Omental fat pad (tissue), 4 donors: ENCODE results near the gene UGT1A8. TPM values are rescaled to one million over a fixed set of nuclear protein-coding genes. Genes with fewer than 3 reads are reported as not detected.

ENCODE experiments used
- ATAC-seq: fragments of 150-250 bp; one replicate; pipeline ENCODE4 v1.9.1; 2016; ENCODE audit warnings: mild to moderate bottlenecking, moderate library complexity; ENCODE audit not compliant: low FRiP score
- DNase-seq: peaks from one replicate; pipeline ENCODE4 v3.0.0-alpha.2; 2019; ENCODE audit warnings: low spot score
- CTCF ChIP-seq, 3 donors: fragments of 450-650 bp; IDR thresholded peaks; one replicate each; pipeline ENCODE4 v1.5.1; 2016 to 2017; ENCODE audit warnings: antibody characterized with exemption in 3 of 3, mild to moderate bottlenecking in 3 of 3, moderate library complexity in 2 of 3
- total RNA-seq, 4 donors: library from RNA; depleted of rRNA; stranded (reverse); fragments of >200 nt; gene quantifications; one replicate each; pipeline ENCODE4 v1.1.0, GENCODE V29; 2016

Gene UGT1A8
- total RNA-seq, 4 donors from 2014 or later = not detected

DNA sequence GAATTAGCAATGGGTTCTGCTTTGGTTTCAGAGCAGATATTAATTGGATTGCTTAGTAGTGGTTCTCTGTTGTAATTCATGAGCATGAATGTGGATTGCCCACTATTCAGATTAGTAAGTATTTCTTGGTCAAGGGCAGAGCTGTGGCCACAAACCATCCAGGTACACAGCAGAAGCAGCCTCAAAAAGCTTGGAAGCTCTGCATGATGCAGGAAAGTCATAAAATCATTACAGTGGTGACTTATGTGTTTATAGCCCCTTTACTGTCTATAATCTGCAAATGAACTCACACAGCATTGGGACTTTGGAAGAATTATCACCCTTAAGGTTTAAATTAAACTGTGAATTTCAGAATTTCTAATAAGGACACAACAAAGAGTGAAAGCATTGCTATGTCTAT, 140.7 kb downstream of the UGT1A8 start:
- no peak for TF ChIP-seq CTCF (IDR thresholded peaks at IDR 0.05)
- DNase-seq = no peak
- no peak for ATAC-seq

- ATAC-seq = no peak
- no peak for DNase-seq
- TF ChIP-seq CTCF (IDR thresholded peaks at IDR 0.05) = no peak
Observed at GRCh38 chr2:233758849-233759248, 141.4 kb downstream of the UGT1A8 start.

GRCh38 chr2:233760043-233760442, 142.6 kb downstream of the UGT1A8 start, which contains the start of gene UGT1A1:
Gene UGT1A1 (plus strand): TSS chr2:233760270. CDS start chr2:233760288, 18 bp downstream.
- TF ChIP-seq CTCF (IDR thresholded peaks at IDR 0.05) = no peak
- ATAC-seq (no peak), DNase-seq (no peak)

DNA sequence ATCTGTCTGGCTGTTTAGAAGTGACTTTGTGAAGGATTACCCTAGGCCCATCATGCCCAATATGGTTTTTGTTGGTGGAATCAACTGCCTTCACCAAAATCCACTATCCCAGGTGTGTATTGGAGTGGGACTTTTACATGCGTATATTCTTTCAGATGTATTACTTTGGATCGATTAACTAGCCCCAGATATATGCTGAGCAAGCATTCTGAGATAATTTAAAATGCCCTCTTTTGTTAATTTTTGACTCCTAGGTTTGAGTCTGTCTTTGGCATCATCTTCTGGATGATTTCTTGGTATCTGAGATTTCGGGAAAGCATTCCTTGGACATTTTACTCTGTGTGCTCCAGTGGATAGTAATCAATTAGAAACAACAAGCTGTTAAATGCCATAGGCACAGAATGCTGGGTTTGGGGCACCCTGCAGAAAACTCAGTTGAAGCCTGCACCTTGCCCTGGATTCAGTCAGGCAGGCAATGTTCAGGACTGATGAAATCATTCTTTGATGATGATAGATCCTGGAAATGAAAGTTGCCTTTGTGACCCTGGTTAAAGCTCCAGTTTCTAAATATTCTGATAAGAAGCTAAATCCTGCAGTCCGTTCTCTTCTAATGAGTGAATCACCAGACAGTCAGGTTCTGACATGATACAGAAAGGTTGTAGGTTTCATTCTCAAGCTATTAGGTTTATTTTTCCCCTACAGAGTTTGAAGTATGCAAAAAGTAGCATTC, 143.8 kb downstream of the UGT1A8 start:
- ATAC-seq (peak; percentile 54), DNase-seq (no peak)
- TF ChIP-seq CTCF (IDR thresholded peaks at IDR 0.05) = no peak

GRCh38 chr2:233764264-233764663, 146.8 kb downstream of the UGT1A8 start:
- DNase-seq (no peak), ATAC-seq (no peak)
- no peak for TF ChIP-seq CTCF (IDR thresholded peaks at IDR 0.05)

DNA sequence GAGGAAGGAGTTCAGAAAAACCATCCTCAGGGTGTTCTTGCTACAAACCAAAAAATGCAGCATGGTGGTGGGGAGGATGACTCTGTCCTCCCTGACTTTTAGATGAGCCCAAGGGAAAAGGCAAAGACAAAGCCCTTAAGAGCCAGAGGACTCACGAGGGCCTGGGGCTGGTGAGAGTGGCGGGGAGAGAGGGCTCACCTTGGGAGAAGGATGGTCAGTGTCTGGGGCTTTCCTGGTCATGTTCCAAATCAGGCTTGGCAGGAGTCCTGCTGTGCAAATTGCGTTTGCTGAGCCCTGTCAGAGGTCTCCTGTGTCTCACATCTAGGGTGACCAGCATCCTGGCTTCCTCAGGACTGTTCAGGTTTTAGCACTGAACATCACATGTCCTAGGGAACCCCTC, 147.3 kb downstream of the UGT1A8 start:
- no peak for TF ChIP-seq CTCF (IDR thresholded peaks at IDR 0.05)
- no peak for ATAC-seq

GRCh38 chr2:233766416-233766815, 149.0 kb downstream of the UGT1A8 start:
- DNase-seq (no peak), ATAC-seq (no peak)
- TF ChIP-seq CTCF (IDR thresholded peaks at IDR 0.05) = no peak

More for the DNA sequence above, 147.3 kb downstream of the UGT1A8 start:
- DNase-seq = no peak
